Anterior cingulate cortex (tissue), 58 donors: ENCODE measurements around the gene STIM2.

ENCODE experiments used
- DNase-seq, 58 donors: peaks; one replicate each; lab custom pipeline; 2025; lab: John Stamatoyannopoulos, UW

Gene STIM2

DNA sequence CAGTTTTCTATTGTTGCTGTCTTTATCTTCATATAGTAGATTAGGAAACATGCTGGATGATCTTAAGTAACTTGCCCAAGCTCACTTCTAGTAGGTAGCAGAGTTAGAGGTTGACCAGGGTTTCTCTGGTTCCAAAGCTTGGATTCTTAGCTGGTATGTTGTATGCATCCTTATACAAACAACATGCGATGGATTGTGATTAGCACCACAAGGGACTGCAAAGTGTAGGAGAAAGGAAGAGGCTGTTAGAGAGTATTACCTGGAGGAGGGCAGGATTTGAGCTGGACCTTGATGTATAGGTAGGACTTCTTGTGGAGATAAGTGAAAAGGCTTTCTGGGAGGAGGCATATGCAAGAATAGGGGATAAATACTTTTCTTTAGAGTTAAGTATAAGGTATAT, 5.6 kb downstream of the STIM2 start:
- no peak for DNase-seq

DNA sequence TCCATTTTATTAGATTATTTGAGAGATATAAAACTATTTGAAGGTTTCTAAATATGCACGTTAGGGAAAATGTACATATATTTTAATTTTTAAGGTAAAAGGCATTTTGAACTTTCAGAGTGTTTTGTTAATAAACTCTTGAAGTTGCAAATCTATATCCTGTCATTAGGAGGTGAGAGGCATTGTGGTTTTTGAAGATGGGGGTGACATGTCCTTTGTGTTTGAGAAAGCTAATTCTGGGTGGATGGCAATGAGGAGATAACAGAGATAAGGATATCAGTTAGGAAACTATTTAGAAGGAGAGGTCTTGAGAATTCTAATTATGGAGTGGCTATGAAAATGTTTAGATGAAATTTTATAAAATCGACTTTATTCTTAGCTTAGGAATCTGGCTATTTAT, 6.1 kb downstream of the STIM2 start:
- no peak for DNase-seq

DNA sequence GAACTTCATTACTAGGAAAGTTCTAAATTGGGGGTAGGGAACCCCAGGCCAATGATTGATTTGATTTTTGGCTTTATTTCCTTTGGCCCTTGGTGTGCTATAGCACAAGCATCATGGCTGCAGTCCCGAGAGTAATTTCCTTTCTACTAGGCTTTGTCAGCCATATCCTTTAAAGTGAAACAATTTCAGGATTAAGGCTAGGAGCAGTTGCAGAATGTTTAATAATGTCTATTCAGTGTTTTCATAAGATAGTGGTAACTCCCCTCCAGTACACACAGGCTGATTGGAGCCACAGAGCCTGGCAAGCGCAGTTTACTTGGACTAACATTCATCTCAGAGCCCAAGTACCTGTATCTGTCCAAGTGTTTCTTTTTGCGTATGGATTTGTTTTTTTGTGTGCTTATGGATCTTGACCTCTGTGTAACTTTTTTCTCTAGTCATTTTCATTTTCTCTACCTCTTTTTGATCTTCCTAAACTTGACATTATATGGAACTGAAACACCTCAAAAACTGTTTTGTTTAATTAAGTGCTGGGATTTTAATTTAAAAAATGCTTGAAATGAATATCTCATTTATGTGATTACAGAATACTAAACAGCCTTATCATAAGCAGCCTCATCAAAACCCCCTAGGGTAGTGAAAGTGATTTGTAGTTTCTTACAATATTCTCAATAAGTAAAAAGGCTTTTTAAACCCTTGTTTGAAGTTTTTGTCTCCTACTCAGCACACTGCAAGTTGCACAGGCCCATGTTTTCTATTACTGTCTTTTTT, 7.5 kb downstream of the STIM2 start:
- no peak for DNase-seq

DNA sequence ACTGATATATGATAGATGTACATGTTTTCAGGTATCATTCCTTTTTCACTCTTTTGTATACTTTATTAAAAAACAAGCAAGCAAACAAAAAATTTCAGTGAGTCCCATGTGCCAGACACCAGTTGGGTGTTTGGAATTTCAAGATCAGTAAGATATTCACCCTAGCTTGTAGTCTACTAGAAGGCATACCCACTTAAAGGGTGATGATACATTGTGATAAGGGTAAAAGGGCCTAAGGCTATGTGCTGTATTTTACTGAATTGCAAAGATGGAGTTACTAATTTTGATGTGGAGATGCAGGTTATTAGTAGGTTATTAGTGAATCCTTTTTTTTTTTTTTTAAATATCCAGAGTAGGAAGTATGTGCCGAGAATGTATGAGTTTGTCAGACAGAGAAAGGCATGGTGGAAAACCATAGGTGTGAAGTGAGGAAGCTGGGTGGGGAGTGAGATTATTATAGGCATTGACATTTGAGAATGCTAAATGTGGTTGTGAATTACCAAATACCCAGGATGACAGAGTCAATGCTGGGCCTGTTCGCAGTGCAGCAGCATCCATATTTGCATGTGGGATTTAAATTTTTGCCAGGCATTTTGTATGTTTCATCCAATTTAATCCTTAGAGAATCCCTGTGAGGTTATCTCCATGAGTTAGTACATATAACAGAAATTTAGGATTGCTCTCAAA, 10.1 kb downstream of the STIM2 start:
- no peak for DNase-seq

DNA sequence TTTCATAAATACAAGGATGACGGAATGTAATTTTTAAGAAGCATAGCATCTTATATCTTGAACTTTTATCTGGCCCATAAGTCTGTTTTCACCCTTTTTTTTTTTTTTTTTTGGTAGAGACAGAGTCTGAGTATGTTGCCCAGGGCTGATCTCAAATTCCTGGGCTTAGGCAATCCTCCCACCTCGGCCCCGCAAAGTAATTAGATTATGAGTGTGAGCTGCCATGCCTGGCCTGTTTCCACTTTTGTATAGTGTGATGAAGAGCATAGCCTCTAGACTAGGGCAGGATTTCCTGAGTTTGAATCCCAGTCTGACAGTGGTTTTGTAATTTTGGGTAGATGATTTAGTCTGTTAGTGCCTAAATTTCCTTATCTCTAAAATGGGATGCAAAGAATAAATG, 11.0 kb downstream of the STIM2 start:
- DNase-seq: no peak

DNA sequence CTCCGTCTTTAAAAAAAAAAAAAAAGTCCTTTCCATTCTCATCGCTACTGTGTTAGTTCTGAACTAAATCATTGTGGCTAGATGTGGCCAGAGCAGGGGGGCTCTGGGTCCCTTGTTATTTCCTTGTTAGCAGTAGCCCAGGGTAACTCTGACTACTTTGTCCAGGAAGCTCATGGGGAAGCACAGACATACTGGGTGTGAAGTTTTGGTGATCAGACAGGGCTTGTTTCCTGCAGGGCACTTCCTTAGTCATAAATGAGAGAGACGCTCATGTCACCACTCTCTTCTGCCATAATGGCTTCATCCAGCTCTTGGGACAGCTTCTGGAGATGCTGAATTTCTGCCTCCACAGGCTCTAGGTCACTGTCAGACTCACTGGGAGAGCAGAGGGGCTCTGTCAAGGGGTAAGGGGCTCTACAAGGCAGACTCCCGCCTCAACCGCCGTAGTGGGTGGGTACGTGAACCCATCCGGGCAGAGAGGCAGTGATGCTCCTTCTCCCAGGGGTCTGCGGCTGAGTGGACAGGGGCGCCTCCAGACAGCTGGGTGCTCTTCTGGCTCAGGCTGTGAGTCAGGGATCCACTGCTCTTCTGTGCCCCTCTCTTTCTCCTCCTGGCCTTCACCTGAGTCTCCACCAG, 12.9 kb downstream of the STIM2 start:
- DNase-seq: no peak

DNA sequence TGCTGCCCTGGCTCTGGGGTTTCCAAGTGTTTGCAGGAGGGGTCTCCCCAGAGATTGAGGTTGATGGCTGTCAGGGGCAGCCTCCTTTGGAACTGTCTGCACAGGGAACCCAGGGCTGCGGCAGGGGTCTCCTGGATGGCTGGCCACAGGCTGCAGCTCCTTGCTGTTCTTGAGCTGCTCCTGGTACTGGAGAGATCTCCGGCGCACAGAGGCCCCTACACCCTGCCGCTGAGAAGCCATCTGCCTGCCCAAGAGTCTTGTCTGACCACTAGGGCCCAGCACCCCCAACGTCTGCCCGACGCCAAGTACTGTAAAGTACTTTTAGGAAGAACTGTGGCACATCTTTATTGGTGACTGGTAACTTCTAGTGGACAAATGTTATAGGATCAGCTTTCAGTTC, 13.5 kb downstream of the STIM2 start:
- DNase-seq: no peak

DNA sequence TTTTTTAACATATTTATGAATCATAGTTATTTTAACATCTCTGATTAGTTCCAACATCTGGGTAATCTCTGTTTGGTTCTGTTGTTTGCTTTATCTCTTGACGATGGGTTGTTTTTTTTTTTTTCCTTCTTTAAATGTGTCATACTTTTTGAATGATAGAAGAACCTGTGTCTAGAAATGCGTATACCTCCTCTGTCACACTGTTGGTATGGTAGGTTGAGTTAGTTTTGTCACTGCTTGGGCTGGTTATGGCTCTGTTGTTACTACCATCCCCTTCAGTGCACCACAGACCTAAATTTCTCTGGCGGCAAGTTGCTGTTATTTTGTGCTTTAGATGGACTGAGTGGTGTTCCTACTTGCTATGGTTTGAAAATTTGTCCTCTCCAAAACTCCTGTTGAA, 16.8 kb downstream of the STIM2 start:
- no peak for DNase-seq

DNA sequence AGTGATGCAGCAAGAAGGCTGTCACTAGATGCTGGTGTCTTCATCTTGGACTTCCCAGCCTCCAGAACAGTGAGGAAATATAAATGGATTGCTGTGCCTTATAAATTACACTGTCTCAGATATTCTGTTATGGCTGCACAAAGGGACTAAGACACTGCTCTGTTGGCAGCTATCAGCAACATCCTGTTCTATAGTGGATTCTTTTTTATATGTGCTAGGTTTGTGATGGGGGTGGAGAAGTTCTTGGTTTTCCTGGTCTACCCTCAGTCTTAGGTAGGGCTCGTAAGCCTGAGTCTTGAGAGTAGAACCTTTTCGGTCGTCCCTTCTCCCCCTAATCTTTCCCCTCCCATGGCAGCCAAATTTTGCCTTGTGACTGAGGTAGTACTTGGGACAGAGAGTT, 17.3 kb downstream of the STIM2 start:
- DNase-seq: no peak

DNA sequence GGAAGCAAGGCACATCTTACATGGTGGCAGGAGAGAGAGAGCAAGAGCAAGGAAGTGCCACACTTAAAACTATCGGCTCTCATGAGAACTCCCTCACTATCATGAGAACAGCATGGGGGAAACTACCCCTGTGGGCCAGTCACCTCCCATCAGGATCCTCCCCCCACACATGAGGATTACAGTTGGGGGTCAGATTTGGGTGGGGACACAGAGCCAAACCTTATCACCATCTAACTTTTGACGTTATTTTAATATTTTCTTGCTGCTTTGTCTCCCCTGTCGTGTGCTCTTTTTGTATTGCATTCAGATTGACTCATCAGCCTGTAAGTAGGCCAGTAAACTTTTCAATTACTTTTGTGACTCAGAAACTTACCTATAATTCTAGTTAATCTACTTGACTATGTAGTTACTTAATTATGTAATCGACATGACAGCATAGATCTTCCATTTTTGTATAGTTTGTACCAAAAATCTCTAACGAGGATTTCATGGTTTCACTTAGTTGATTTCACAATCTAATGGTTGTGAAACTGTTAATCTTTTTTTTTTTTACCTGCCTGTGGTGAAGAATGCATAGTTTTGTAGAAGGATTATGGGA, 18.3 kb downstream of the STIM2 start:
- no peak for DNase-seq

DNA sequence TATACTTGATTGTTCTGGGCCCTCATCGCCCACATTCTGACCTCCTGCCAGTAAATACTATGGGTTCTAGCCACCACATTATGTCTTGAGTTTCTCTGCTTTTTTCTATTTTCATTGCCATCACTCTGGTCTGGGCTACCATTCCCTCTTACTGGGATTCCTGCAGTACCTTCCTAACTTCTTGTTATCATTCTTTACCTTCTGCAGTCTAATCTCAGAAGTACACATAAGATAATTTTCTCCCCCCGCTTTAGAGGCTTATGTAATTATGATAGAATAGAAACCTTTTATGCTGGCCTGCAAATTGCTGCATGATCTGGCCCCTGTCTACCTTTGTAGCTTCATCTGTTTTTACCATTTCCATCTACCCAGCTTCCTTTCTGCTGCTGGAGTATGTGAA, 19.2 kb downstream of the STIM2 start:
- DNase-seq: no peak

DNA sequence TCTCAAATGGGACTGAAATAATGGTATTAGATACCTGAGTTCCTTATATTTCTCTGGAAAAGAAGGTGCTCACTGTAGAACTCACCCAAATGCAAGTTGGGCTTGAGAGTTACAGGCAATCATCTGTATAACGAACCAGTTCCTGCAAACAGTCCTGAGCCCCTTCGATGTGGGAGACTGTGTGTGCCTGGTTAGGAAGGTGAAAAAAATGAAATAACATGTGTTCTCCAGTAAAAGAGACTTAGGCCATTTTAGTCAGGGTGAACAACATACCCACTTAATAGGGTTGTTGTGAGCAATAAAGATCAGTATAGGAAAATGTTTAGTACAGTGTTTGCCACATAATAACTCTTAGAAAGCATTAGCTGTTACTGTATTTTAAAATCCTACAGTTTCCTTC, 23.4 kb downstream of the STIM2 start:
- DNase-seq: no peak

DNA sequence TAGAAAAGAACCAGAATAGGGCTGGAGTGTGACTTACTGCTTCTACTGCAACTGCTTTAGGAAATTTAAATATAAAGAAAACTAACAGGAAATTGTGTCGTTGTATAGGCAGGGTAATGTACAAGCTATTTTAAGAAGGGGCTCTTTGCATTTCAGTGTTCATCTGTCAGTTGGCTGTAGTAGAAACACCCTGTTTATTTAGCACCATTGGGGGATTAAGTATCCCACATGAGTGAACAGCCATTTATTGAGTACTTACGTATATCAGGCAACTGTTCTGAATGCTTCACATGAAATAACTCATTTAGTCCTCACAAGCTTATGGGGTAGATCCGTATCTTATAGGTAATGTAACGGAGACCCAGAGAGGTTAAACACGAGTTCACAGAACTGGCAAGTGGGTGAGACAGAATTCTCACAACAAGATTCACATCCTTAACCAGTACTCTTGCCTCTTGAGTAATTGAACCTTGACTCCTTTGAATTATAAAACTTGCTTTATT, 23.9 kb downstream of the STIM2 start:
- DNase-seq: no peak

DNA sequence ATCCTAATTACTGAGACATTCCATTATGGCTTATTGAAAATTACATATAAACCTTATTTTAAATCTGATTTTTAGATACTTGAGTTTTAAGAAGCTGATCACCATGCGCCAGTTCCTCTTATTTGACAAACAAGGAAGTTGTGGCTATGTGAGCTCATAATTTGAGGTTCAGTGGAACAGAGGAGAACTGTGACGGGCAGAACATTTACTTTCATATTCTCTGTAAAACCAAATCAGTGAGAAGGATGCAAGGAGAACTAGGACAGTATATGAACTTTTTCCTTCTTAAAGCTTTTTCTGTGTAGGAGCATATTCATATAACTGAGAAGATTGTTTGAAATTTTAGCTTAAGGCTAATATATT, 25.3 kb downstream of the STIM2 start:
- DNase-seq: peak in 1 of 58 donors; percentile 9

DNA sequence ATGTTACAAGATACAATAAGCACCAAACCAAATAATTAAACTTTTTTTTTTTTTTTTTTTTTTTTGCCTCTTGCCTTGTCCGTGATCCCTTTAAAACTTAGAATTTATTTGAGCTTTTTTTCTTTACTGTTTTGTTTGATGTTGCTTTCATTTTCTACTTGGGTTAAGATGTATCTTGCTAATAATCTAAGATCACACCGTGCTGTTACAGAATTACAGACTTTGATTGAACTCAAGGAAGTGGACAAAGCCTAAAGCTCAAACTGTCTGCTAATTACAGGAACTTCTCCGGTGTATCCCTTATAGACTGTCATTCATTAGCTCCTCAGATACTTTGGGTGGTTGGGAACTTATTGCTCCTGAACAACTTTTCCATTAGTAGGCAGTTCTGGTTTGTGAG, 26.5 kb downstream of the STIM2 start:
- no peak for DNase-seq

DNA sequence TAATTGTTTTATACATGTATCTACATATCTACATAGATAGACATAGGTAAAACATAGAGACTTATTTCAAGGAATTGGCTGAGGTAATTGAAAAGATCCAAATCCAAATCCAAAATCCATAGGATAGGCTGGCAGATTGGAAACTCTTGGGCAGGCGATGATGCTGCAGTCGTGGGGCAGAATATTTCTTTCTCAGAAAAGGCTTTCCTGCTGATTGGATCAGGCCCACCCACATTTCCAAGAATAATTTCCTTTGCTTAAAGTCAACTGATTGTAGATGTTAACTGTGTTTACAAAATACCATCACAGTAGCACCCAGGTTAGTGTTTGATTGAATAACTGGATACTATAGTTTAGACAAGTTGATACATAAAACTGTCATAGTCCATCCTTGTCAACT, 27.2 kb downstream of the STIM2 start:
- DNase-seq: no peak

DNA sequence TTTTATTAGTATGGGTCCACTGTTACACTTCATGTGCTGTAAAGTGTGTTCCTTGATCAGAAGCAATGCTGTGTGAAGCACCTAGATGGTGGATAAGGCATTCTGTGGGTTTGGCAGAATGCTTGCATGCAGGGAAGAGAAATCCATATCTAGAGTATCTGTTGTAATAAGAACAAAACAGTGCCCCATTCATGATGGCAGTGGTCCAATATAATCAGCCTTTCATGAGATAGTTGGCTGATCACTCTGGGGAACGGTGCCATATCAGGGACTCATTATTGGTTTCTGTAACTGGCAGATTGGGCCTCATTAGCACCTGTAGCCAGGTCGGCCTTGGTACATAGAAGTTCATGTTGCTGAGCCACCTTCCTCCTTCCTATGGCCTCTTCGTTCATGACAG, 28.7 kb downstream of the STIM2 start:
- DNase-seq: no peak

DNA sequence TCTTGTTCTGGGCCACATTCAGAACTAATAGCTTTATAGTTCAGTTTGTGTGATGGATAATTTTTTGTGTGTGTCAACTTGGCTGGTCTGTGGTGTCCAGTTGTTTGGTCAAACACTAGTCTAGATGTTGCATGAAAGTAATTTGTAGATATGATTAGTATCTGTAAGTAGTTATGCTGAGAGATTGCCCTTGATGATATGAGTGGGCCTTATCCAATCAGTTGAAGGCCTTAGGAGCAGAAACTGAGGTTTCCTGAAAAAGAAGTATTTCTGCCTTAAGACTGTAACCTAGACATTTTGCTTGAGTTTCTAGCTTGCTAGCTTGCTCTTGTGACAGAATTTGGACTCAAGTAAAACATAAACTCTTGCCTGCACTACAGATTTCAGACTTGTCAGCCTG, 30.4 kb downstream of the STIM2 start:
- no peak for DNase-seq

DNA sequence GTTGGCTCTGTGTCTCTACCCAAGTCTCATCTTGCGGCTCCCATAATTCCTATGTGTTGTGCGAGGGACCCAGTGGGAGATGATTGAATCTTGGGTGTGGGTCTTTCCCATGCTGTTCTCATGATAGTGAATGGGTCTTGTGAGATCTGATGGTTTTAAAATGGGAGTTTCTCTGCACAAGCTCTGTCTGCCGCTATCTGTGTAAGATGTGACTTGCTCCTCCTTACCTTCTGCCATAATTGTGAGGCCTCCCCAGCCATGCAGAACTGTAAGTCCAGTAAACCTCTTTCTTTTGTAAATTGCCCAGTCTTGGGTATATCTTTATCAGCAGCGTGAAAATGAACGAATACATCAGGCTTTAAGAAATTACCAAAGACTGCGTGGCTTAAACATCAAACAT, 31.2 kb downstream of the STIM2 start:
- DNase-seq: no peak

DNA sequence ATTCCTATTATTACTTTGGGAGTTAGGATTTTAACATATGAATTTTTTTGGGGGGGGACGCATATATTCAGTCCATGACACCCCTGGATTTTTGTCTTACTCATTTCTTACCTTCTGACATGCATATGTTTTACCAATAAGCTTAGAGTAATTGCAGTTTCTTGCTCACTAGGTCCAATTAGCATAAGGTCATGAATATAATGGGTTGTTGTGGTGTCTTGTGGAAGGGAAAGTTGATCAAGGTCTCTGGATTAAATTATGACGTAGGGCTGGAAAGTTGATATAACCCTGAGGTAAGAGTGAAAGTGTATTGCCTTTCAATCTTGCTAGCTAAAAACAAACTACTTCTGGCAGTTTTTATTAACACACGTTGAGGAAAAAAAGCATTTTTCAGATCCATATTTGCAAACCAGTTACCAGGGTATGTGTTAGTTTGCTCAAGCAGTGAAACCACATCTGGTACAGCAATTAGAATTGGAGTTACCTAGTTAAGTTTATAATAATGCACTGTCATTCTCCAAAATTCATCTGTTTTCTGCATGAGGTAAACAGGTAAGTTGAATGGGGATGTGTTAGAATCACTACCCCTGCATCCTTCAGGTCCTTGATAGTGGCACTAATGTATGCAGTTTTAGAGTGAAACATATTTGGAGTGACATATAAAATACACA, 32.0 kb downstream of the STIM2 start:
- no peak for DNase-seq

DNA sequence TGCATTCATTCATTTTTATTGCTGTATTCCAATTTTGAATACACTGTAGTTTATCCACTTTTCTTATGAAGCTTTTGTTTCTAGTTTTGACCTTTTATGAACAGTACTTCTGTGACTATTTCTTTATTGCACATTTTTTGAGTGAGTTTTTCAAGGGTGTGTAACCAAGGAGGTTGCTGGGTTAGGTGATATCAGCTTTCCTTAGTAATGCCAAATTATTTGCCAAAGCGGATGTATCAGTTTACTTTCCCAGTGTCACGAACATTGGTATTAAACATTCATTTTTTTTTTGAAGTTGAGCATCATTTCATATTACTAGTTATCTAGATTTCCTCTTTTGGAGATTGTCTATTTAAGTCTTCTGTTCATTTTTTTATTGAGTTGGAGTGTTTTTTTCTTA, 32.9 kb downstream of the STIM2 start:
- DNase-seq: no peak
